PC-3 (cell line): Measurements from ENCODE around the gene MRAP.

ENCODE experiments used
- EZH2 ChIP-seq: fragments of 300-600 bp; sonication (generic); IDR thresholded peaks from one replicate; pipeline ENCODE4 v1.6.1; 2017; ENCODE audit warnings: antibody characterized with exemption, mild to moderate bottlenecking, low read length; ENCODE audit not compliant: unreplicated experiment
- EZH2phosphoT487 ChIP-seq: fragments of 300-600 bp; sonication (generic); IDR thresholded peaks from 2 replicates; pipeline ENCODE4 v1.6.1; 2018; ENCODE audit warnings: mild to moderate bottlenecking, antibody characterized with exemption, low read length, borderline replicate concordance
- TF ChIP-seq, protein P1 (sequence below): fragments of 300-600 bp; sonication (generic); conservative IDR thresholded peaks from 2 replicates; pipeline ENCODE4 v1.5.1; 2017; ENCODE audit warnings: antibody characterized with exemption, low read depth, mild to moderate bottlenecking, low read length

- TF ChIP-seq EZH2phosphoT487 (no peak), EZH2 (no peak)
- TF ChIP-seq, protein P1, sequence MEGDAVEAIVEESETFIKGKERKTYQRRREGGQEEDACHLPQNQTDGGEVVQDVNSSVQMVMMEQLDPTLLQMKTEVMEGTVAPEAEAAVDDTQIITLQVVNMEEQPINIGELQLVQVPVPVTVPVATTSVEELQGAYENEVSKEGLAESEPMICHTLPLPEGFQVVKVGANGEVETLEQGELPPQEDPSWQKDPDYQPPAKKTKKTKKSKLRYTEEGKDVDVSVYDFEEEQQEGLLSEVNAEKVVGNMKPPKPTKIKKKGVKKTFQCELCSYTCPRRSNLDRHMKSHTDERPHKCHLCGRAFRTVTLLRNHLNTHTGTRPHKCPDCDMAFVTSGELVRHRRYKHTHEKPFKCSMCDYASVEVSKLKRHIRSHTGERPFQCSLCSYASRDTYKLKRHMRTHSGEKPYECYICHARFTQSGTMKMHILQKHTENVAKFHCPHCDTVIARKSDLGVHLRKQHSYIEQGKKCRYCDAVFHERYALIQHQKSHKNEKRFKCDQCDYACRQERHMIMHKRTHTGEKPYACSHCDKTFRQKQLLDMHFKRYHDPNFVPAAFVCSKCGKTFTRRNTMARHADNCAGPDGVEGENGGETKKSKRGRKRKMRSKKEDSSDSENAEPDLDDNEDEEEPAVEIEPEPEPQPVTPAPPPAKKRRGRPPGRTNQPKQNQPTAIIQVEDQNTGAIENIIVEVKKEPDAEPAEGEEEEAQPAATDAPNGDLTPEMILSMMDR = no peak
Measured at GRCh38 chr21:32347351-32347750, 48.7 kb downstream of the MRAP start.
